Measurements from ENCODE around the gene NADK2. TPM values are rescaled to one million over a fixed set of nuclear protein-coding genes. Genes with fewer than 3 reads are reported as not detected.
A peak's percentile ranks its signal among the peaks of the same experiment; 100 is the strongest.
"Not testable (repeated sequence)": the region's sequence is repeated elsewhere in the genome, so short reads cannot be mapped to it uniquely, and the experiment has no call there.

The NADK2 gene
- total and polyA plus RNA-seq, 8 donors, result 9.1 to 132 (median 27.0) TPM

GRCh38 chr5:36202521-36202961 is 39.2 kb downstream of the NADK2 start:
- H3K27ac ChIP-seq, result no peak overlapping the region
- TF ChIP-seq POLR2A (IDR thresholded peaks at IDR 0.05) (no peak), POLR2AphosphoS5 (IDR thresholded peaks at IDR 0.05) (no peak), EP300 (IDR thresholded peaks at IDR 0.05) (no peak)
- TF ChIP-seq, protein P1, sequence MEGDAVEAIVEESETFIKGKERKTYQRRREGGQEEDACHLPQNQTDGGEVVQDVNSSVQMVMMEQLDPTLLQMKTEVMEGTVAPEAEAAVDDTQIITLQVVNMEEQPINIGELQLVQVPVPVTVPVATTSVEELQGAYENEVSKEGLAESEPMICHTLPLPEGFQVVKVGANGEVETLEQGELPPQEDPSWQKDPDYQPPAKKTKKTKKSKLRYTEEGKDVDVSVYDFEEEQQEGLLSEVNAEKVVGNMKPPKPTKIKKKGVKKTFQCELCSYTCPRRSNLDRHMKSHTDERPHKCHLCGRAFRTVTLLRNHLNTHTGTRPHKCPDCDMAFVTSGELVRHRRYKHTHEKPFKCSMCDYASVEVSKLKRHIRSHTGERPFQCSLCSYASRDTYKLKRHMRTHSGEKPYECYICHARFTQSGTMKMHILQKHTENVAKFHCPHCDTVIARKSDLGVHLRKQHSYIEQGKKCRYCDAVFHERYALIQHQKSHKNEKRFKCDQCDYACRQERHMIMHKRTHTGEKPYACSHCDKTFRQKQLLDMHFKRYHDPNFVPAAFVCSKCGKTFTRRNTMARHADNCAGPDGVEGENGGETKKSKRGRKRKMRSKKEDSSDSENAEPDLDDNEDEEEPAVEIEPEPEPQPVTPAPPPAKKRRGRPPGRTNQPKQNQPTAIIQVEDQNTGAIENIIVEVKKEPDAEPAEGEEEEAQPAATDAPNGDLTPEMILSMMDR (IDR thresholded peaks at IDR 0.05), result no peak
- peaks cover 6 to 77% (median 77%) of the 10 kb centered on the region in 4 donors for H3K36me3 ChIP-seq
- H3K4me3 ChIP-seq, result no peak overlapping the region
- 46 to 69% (median 63%) methylated on average over 3 of the region's 3 CpGs for WGBS, 5 donors
- no peaks in the 10 kb centered on the region for H3K27me3 ChIP-seq
- peaks cover 0 to 3% (median 0%) of the 10 kb centered on the region in 4 donors for H3K4me1 ChIP-seq
- intact Hi-C loops (cut with DNase I; ENCODE audit: low total_unique reads), result no loop called here
- no peaks in the 10 kb centered on the region for H3K9me3 ChIP-seq
- DNase-seq, result peak in 1 of 2 donors; percentile 6

DNA sequence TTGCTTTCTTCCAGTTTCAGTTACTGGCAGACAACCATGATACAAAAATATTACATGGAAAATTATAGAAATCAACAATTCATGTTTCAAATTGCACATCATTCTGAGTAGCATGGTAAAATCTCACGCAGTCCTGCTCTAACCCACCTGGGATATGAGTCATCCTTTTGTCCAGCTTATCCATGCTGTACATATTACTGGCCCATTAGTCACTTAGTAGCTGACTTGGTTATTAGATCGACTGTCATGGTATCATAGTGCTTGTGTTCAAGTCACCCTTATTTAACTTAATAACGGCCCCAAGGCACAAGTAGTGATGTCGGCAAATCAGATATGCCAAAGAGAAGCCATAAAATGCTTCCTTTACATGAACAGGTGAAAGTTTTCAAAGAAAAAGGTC is 41.2 kb downstream of the NADK2 start:
- Histone ChIP-seq H3K27ac (no peak overlapping the region), H3K4me1 (peaks cover 0 to 3% (median 0%) of the 10 kb centered on the region in 4 donors), H3K4me3 (no peak overlapping the region), H3K27me3 (no peaks in the 10 kb centered on the region), H3K9me3 (no peaks in the 10 kb centered on the region), H3K36me3 (peaks cover 12 to 81% (median 79%) of the 10 kb centered on the region in 4 donors)
- intact Hi-C loops (cut with DNase I; ENCODE audit: low total_unique reads), result no loop called here
- TF ChIP-seq EP300 (IDR thresholded peaks at IDR 0.05) (no peak), POLR2AphosphoS5 (IDR thresholded peaks at IDR 0.05) (no peak), POLR2A (IDR thresholded peaks at IDR 0.05) (no peak)
- TF ChIP-seq, protein P1 (IDR thresholded peaks at IDR 0.05), result no peak
- no peak for DNase-seq
- WGBS, 5 donors, result 87 to 94% (median 90%) methylated on average over 4 of the region's 4 CpGs

- DNase-seq, result no peak
- TF ChIP-seq POLR2A (IDR thresholded peaks at IDR 0.05), result no peak
- no peak for TF ChIP-seq EP300 (IDR thresholded peaks at IDR 0.05)
- no peak for TF ChIP-seq POLR2AphosphoS5 (IDR thresholded peaks at IDR 0.05)
- TF ChIP-seq, protein P1 (IDR thresholded peaks at IDR 0.05), result no peak
- intact Hi-C loops (cut with DNase I; ENCODE audit: low total_unique reads), result no loop called here
- Histone ChIP-seq H3K4me3 (no peak overlapping the region), H3K36me3 (peaks cover 10 to 83% (median 81%) of the 10 kb centered on the region in 4 donors), H3K27ac (no peak overlapping the region), H3K4me1 (peaks cover 0 to 3% (median 0%) of the 10 kb centered on the region in 4 donors), H3K9me3 (no peaks in the 10 kb centered on the region), H3K27me3 (no peaks in the 10 kb centered on the region)
- 76 to 87% (median 79%) methylated on average over 2 of the region's 2 CpGs for WGBS, 5 donors
Observed at GRCh38 chr5:36199620-36200019, 42.1 kb downstream of the NADK2 start.

- peaks cover 12 to 87% (median 80%) of the 10 kb centered on the region in 4 donors for H3K36me3 ChIP-seq
- intact Hi-C loops (cut with DNase I; ENCODE audit: low total_unique reads); H3K27ac ChIP-seq; DNase-seq; H3K27me3 ChIP-seq; H3K4me3 ChIP-seq; H3K9me3 ChIP-seq; H3K4me1 ChIP-seq: not testable (repeated sequence)
- 57 to 72% (median 63%) methylated on average over 2 to 3 of the region's 3 CpGs for WGBS, 5 donors
Observed at GRCh38 chr5:36198783-36199182, 42.9 kb downstream of the NADK2 start.

DNA sequence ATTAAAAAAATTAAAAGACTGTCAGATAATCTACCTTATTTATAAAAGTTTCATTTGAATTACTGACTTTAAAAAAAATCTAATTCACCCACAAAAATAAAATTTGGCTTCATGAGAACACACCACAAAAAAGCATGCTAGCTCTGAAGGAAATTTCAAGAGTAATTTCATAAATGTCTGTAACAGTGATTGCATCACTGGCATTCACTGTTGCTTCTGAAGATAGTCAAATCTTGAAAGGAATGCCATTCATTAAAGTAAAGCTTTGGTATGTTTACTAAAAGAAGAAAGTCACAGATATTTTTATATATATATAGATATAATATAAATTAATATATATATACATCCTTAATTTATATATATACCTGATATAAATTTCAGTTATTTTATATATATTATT is 43.4 kb downstream of the NADK2 start:
- intact Hi-C loops (cut with DNase I; ENCODE audit: low total_unique reads), result no loop called here
- no peak for DNase-seq
- Histone ChIP-seq H3K4me1 (peaks cover 0 to 3% (median 0%) of the 10 kb centered on the region in 4 donors), H3K9me3 (no peaks in the 10 kb centered on the region), H3K27ac (no peak overlapping the region), H3K27me3 (no peaks in the 10 kb centered on the region), H3K36me3 (peaks cover 12 to 87% (median 76%) of the 10 kb centered on the region in 4 donors), H3K4me3 (no peak overlapping the region)
- TF ChIP-seq POLR2A (IDR thresholded peaks at IDR 0.05) (no peak), POLR2AphosphoS5 (IDR thresholded peaks at IDR 0.05) (no peak), EP300 (IDR thresholded peaks at IDR 0.05) (no peak)
- TF ChIP-seq, protein P1 (IDR thresholded peaks at IDR 0.05), result no peak
